GM18505 (cell line): ENCODE data around the gene FAM111B.
A peak's percentile ranks its signal among the peaks of the same experiment; 100 is the strongest.

ENCODE experiments used
- ATAC-seq: cut with Tn5 transposase; IDR thresholded peaks from one replicate; pipeline ENCODE4 v1.9.1; 2021; ENCODE audit not compliant: unreplicated experiment
- POLR2A ChIP-seq: IDR thresholded peaks from 4 replicates; pipeline ENCODE4 v1.6.1; 2011; ENCODE audit warnings: borderline replicate concordance; ENCODE audit not compliant: insufficient read depth, insufficient read length; ENCODE audit errors: extremely low read depth

Gene FAM111B

DNA sequence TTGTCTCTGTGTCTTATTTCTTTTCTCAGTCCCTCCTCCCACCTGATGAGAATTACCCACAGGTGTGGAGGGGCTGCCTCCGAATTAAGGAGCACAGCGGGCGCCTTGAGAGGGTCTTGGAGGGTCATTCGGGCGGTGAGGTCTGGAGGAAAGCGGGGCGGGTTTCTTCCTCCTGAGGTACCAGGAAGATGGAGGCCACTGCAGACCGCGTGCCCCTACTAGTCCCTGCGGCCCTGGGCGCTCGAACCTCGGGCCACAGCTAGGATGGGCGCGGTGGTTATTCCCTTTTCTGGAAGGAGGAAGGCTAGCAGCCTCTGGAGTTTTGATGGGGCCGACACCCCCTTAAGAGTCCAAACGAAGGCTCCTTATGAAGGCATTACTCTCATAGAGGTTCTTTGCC lies 30.2 kb downstream of the FAM111B start:
- no peak for ATAC-seq
- no peak for TF ChIP-seq POLR2A

DNA sequence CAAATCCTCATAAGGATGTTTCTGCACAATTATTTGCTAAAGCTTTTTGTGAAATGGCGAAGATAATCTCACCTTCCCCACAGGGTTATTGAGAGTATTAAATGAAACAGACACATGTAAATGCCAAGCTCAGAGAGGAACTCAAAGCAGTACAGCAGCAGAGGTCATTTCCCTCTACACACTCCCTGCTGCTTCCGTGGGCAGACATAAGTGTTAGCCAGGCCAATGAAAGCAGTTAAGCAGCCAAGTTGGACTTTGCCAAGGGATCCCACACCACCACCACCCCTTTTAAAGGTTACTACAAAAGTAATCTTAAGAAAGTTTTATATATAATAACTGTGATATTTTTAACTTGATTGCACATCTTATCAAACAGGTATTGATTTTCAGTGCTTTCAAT lies 31.6 kb downstream of the FAM111B start:
- ATAC-seq, result no peak
- no peak for TF ChIP-seq POLR2A

DNA sequence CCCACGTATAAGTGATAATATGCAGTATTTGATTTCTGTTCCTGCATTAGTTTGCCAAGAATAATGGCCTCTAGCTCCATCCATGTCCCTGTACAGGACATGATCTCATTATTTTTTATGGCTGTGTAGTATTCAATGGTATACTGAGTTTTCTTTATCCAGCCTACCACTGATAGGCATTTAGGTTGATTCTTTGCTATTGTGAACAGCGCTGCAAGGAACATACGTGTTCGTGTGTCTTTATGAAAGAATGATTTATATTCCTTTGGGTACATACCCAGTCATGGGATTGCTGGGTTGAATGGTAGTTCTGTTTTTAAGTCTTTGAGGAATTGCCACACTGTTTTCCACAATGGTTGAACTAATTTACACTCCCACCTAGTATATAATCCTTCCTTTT lies 34.2 kb downstream of the FAM111B start:
- ATAC-seq, result no peak
- TF ChIP-seq POLR2A, result no peak

DNA sequence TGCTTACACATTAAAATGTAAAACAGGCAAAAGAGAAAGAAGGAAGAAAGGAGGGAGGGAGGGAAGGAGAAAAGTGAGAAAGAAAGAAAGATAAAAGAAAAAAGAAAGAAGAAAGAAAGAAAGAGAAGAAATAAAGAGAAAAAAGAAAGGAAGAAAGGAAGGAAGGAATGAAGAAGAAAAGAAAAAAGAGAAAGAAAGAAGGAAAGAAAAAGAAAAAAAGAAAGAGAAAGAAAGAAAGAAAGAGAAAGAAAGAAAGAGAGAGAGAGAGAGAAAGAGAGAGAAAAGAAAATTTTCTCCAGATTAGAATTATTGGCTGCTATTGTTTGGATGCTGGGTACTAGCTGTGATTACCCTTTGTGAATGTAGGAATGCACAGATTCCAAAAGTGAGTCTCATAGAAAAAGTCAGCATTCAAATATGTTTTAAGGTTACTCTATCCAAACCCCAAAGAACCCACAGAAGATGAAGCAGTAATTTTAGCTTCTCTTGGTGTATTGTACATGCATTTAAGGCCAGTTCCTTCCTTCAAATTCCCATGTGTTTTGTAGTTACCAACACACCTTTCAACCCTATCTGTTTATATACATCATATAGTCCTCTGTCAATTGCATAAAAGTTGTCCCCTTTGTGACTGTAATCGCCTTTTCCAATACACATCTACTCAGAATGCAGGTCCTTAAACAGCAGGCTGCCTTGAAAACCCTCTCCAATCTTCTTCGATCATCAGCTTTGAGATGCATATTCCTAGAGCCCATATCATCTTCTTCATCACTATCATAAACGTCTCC lies 34.8 kb downstream of the FAM111B start:
- no peak for ATAC-seq
- no peak for TF ChIP-seq POLR2A

DNA sequence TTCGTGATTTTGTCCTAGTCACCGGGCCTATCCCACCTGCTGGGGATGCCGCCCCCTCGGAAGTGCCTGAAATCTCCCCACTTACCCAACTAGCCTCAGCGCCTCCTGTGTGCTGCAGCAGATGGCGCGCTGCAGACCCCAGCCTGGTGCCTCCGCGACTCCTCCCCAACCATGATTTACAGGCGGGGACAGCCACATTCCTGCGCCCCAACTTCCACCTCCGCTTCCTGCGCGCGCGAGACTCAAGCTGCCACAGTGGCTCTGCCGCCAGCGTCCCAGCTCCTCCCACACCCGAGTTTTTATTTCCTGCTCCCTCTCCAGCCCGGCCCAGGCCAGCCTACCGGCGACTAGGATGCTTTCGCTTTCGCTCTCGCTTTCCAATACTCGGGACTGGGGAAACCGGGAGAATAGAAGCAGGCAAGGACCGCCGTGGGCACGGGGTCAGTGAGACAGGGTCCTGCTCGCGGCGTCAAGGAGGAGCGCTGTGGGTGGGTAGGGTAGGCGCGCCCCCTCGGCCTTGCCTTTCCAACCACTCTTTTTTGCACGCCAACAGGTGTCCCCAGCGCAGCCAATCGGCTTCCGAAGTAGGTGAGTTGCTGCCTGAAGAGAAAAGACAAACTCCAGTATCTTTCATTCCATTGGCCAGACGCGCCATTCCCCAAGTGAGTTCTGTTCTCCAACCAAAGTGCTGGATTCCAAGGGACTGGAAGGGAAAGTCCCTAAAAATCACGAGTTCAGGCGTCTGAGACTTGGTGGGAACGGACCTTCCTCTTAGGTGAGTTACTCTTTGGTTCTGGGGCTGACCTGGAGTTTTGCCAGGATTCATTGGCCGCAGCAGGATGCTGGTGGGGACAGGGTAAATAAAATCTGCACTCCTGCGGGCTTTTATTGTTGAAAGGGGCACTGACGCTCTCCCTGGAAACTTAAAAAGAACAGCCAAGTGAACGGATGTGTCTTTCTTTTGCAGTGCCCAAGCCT lies 35.8 kb downstream of the FAM111B start, which contains the start of gene FAM111A:
Gene FAM111A (plus strand): TSS at position 327 of the 978 bp plus-strand sequence. CDS start 6,017 bp downstream, outside the sequence.
- TF ChIP-seq POLR2A, result peak; percentile 66
- peak; percentile 66 for ATAC-seq

DNA sequence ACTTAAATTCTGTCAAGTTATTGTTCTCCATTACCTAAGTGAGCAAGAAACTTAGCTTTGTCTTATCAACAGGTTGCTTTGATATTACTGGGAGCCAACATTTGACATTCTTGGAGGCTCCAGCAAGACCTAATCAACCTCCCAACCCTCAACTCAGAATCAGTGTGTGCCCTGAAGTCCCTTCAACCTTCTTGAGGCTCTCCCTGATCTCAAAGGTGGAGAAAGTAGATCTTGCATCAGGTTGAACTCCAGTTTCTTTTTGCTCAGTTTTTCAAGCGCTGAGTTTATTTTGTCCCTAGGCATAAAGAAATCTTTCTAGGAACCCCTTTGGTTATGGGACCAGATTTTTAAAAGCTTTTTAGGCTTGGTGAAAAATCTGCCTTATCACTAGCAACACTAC lies 37.1 kb downstream of the FAM111B start:
- no peak for ATAC-seq
- TF ChIP-seq POLR2A, result no peak

DNA sequence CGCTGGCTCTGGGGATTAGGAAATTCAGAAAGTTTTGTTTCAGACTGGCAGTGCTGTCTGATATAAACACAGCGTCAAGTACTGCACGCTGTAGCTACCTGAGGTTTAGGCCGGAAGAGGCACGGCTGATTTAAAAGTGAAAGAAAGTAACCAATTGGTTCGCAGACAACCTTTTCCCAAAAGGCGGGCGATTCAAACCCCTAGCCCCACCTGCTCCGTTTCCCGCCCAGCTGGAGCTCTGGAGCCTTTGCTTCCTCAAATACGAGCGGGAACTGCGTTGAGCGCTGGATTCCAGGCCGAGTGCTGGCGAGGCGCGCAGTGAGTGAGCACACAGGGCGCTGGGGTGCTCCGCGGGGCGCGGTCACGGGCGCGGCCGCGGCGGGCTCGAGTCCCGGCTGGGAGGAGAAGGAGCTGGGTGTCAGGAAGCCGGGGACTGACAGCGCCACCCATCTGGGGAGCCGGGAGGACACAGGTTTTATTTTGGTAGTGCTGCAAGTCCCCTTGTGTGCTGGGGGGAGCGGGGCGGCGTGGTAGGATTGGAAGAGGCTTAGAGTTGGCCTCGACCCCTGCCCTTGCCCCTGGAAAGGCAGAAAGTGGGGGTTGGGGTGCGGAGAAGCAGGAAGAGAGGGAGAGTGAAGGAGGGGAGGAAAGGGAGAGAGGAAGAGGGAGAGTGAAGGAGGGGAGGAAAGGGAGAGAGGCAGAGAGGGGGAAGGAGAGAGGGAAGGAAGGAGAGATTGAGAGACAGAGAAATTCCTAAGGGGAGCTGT lies 37.7 kb downstream of the FAM111B start:
- ATAC-seq, result peak; percentile 54
- TF ChIP-seq POLR2A, result peak; percentile 36

DNA sequence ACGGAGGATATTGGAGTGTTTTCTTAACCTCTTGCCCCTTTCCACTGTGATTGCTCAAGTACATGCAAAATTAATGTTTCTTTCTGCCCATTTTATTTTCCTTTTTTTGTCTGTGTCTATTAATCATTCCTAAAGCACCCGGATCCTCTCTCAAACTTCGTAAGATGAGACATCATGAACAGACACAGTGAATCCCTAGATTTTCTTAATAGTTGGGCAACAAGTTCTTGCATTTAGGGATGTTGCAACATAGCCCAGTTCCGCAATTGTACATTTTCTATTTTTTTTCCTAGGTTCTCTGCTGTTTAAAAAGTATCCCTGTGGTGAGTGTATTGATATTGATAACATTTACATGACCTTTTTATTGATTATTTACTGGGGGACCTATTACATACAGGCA lies 38.5 kb downstream of the FAM111B start:
- ATAC-seq, result no peak
- TF ChIP-seq POLR2A, result no peak

DNA sequence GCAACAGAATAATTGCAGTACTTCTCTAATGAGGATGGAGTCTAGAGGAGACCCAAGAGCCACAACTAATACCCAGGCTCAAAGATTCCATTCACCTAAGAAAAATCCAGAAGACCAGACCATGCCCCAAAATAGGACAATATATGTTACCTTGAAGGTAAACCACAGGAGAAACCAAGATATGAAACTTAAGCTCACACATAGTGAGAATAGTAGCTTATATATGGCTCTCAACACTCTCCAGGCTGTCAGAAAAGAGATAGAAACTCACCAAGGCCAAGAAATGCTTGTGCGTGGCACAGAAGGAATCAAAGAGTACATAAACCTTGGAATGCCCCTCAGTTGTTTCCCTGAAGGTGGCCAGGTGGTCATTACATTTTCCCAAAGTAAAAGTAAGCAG lies 44.7 kb downstream of the FAM111B start:
- peak; percentile 51 for ATAC-seq
- TF ChIP-seq POLR2A, result no peak

DNA sequence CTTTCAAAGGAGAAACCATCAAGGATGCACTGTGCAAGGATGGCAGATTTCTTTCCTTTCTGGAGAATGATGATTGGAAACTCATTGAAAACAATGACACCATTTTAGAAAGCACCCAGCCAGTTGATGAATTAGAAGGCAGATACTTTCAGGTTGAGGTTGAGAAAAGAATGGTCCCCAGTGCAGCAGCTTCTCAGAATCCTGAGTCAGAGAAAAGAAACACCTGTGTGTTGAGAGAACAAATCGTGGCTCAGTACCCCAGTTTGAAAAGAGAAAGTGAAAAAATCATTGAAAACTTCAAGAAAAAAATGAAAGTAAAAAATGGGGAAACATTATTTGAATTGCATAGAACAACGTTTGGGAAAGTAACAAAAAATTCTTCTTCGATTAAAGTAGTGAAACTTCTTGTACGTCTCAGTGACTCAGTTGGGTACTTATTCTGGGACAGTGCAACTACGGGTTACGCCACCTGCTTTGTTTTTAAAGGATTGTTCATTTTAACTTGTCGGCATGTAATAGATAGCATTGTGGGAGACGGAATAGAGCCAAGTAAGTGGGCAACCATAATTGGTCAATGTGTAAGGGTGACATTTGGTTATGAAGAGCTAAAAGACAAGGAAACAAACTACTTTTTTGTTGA lies 45.4 kb downstream of the FAM111B start:
- peak; percentile 72 for ATAC-seq
- TF ChIP-seq POLR2A, result no peak

DNA sequence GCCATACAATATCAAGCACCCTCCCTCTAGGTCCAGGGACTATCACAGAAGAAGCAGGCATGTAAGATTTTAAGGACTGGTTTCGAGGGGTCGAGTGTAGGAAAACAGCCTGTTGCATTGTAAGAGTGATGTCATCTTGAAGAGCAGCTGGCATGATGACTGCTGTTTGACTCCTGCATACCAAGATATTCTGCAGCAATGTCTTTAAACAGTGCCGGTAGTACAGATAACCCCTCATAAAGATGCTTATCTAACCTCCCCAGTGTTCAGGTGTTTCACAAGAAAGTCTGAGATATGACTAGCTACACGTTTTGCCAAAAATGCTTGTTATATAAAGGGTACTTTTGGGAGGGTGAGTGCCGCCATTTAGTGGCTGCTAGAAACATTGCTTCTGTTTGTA lies 47.6 kb downstream of the FAM111B start:
- ATAC-seq, result no peak
- TF ChIP-seq POLR2A, result no peak

DNA sequence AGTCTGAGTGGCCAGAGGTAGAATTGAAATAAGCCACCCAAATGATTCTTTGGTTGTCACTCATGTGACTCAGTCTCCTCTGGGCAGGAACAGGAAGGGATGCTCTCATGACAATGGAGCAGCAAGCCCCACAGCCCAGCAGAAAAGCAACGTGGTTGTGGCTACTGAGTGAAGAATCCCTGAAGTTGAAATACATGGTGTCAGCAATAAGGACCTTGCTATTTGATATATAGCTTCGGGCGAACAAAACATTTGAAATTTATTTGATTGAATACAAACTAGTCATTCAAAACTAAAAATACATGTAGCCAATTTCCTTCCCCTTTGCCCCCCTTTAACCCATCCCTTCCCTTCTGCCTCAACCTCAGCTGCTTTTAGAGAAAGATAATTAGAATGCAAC lies 50.4 kb downstream of the FAM111B start:
- ATAC-seq, result no peak
- TF ChIP-seq POLR2A, result no peak
